22Rv1 (cell line): ENCODE results near the gene SETBP1.

Experiments used
- ZFX ChIP-seq: fragments of 450-650 bp; IDR thresholded peaks from 2 replicates; pipeline ENCODE4 v1.6.1; 2017; ENCODE audit warnings: antibody characterized with exemption, borderline replicate concordance
- TF ChIP-seq, protein P1 (sequence below): fragments of 450-650 bp; IDR thresholded peaks from 2 replicates; pipeline ENCODE4 v1.5.1; 2017; ENCODE audit warnings: mild to moderate bottlenecking

GRCh38 chr18:45019469-45019868 lies 338.8 kb downstream of the SETBP1 start:
- TF ChIP-seq, protein P1, sequence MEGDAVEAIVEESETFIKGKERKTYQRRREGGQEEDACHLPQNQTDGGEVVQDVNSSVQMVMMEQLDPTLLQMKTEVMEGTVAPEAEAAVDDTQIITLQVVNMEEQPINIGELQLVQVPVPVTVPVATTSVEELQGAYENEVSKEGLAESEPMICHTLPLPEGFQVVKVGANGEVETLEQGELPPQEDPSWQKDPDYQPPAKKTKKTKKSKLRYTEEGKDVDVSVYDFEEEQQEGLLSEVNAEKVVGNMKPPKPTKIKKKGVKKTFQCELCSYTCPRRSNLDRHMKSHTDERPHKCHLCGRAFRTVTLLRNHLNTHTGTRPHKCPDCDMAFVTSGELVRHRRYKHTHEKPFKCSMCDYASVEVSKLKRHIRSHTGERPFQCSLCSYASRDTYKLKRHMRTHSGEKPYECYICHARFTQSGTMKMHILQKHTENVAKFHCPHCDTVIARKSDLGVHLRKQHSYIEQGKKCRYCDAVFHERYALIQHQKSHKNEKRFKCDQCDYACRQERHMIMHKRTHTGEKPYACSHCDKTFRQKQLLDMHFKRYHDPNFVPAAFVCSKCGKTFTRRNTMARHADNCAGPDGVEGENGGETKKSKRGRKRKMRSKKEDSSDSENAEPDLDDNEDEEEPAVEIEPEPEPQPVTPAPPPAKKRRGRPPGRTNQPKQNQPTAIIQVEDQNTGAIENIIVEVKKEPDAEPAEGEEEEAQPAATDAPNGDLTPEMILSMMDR, result no peak
- no peak for TF ChIP-seq ZFX
